Central memory CD8-positive, alpha-beta T cell (primary cell): ENCODE data around the gene CDK16.

Source experiments
- ATAC-seq: fragments of 150-1000 bp; cut with Tn5 transposase; replicated peaks from 2 replicates; pipeline ENCODE4 v1.10.0; 2022; ENCODE audit warnings: mild to moderate bottlenecking, moderate FRiP score, moderate number of reproducible peaks; ENCODE audit not compliant: poor library complexity, severe bottlenecking; ENCODE audit errors: extremely low read depth
- DNase-seq, 2 donors: peaks; one replicate each; pipeline ENCODE4 v3.0.0; 2021; ENCODE audit warnings: low spot score in 2 of 2
- H3K27ac Mint-ChIP-seq: one replicate; pipeline ENCODE4 v1.8.0; 2022; ENCODE audit warnings: low read depth, mild to moderate bottlenecking, moderate library complexity, mixed read lengths
- H3K27me3 Mint-ChIP-seq: one replicate; pipeline ENCODE4 v1.8.0; 2022; ENCODE audit warnings: mixed read lengths
- H3K36me3 Mint-ChIP-seq: one replicate; pipeline ENCODE4 v1.8.0; 2022; ENCODE audit warnings: mild to moderate bottlenecking, moderate library complexity, mixed read lengths; ENCODE audit not compliant: insufficient read depth
- H3K4me1 Mint-ChIP-seq: one replicate; pipeline ENCODE4 v1.8.0; 2022; ENCODE audit warnings: mixed read lengths
- H3K4me3 Mint-ChIP-seq: one replicate; pipeline ENCODE4 v1.8.0; 2022; ENCODE audit warnings: mild to moderate bottlenecking, moderate library complexity, mixed read lengths
- H3K9me3 Mint-ChIP-seq: one replicate; pipeline ENCODE4 v1.8.0; 2022; ENCODE audit warnings: mixed read lengths

CDK16 gene

GRCh38 chrX:47177079-47177478, 41.4 kb upstream of the CDK16 start:
- H3K27ac Mint-ChIP-seq = no peak overlapping the region
- H3K4me1 Mint-ChIP-seq = no peaks in the 10 kb centered on the region
- ATAC-seq (no peak), DNase-seq (no peak)
- H3K27me3 Mint-ChIP-seq = no peaks in the 10 kb centered on the region
- peaks cover 33% of the 10 kb centered on the region for H3K36me3 Mint-ChIP-seq
- no peak overlapping the region for H3K4me3 Mint-ChIP-seq
- H3K9me3 Mint-ChIP-seq = no peaks in the 10 kb centered on the region

GRCh38 chrX:47178337-47178736, 40.1 kb upstream of the CDK16 start:
- no peak for ATAC-seq
- no peaks in the 10 kb centered on the region for H3K4me1 Mint-ChIP-seq
- H3K27ac Mint-ChIP-seq = no peak overlapping the region
- H3K9me3 Mint-ChIP-seq = no peaks in the 10 kb centered on the region
- no peaks in the 10 kb centered on the region for H3K27me3 Mint-ChIP-seq
- no peak overlapping the region for H3K4me3 Mint-ChIP-seq
- no peak for DNase-seq
- H3K36me3 Mint-ChIP-seq = peaks cover 31% of the 10 kb centered on the region

- ATAC-seq = no peak
- H3K36me3 Mint-ChIP-seq = peaks cover 34% of the 10 kb centered on the region
- no peak overlapping the region for H3K27ac Mint-ChIP-seq
Measured at GRCh38 chrX:47179221-47179927, 39.1 kb upstream of the CDK16 start.

GRCh38 chrX:47179928-47180255, 38.6 kb upstream of the CDK16 start:
- DNase-seq (no peak), ATAC-seq (no peak)
- Mint-ChIP-seq H3K27ac (no peak overlapping the region), H3K27me3 (no peaks in the 10 kb centered on the region), H3K36me3 (peaks cover 36% of the 10 kb centered on the region), H3K4me1 (no peaks in the 10 kb centered on the region), H3K9me3 (no peaks in the 10 kb centered on the region), H3K4me3 (no peak overlapping the region)

More at GRCh38 chrX:47179221-47179927, 39.1 kb upstream of the CDK16 start:
- Mint-ChIP-seq H3K27me3 (no peaks in the 10 kb centered on the region), H3K4me1 (no peaks in the 10 kb centered on the region), H3K9me3 (no peaks in the 10 kb centered on the region), H3K4me3 (no peak overlapping the region)
- no peak for DNase-seq

GRCh38 chrX:47180346-47180745, 38.1 kb upstream of the CDK16 start:
- H3K4me1 Mint-ChIP-seq = no peaks in the 10 kb centered on the region
- no peak overlapping the region for H3K27ac Mint-ChIP-seq
- no peaks in the 10 kb centered on the region for H3K9me3 Mint-ChIP-seq
- peaks cover 37% of the 10 kb centered on the region for H3K36me3 Mint-ChIP-seq
- DNase-seq (no peak), ATAC-seq (no peak)
- H3K4me3 Mint-ChIP-seq = no peak overlapping the region
- no peaks in the 10 kb centered on the region for H3K27me3 Mint-ChIP-seq

GRCh38 chrX:47181301-47181700, 37.2 kb upstream of the CDK16 start:
- DNase-seq (no peak), ATAC-seq (no peak)
- Mint-ChIP-seq H3K27ac (no peak overlapping the region), H3K4me1 (no peaks in the 10 kb centered on the region), H3K27me3 (no peaks in the 10 kb centered on the region), H3K9me3 (no peaks in the 10 kb centered on the region), H3K36me3 (peaks cover 38% of the 10 kb centered on the region), H3K4me3 (no peak overlapping the region)

GRCh38 chrX:47182106-47182700, 36.3 kb upstream of the CDK16 start:
- Mint-ChIP-seq H3K27ac (peak overlapping the region; percentile 67), H3K4me3 (no peak overlapping the region), H3K4me1 (no peaks in the 10 kb centered on the region), H3K27me3 (no peaks in the 10 kb centered on the region), H3K9me3 (no peaks in the 10 kb centered on the region), H3K36me3 (peaks cover 30% of the 10 kb centered on the region)
- ATAC-seq = no peak
- DNase-seq = no peak

GRCh38 chrX:47184486-47184885, 34.0 kb upstream of the CDK16 start:
- H3K27me3 Mint-ChIP-seq = no peaks in the 10 kb centered on the region
- no peak overlapping the region for H3K27ac Mint-ChIP-seq
- no peak overlapping the region for H3K4me3 Mint-ChIP-seq
- ATAC-seq (no peak), DNase-seq (no peak)
- peaks cover 23% of the 10 kb centered on the region for H3K36me3 Mint-ChIP-seq
- no peaks in the 10 kb centered on the region for H3K4me1 Mint-ChIP-seq
- no peaks in the 10 kb centered on the region for H3K9me3 Mint-ChIP-seq

GRCh38 chrX:47185241-47185640, 33.2 kb upstream of the CDK16 start:
- Mint-ChIP-seq H3K4me1 (no peaks in the 10 kb centered on the region), H3K9me3 (no peaks in the 10 kb centered on the region), H3K27me3 (no peaks in the 10 kb centered on the region), H3K4me3 (no peak overlapping the region), H3K27ac (no peak overlapping the region), H3K36me3 (peaks cover 23% of the 10 kb centered on the region)
- DNase-seq = no peak
- no peak for ATAC-seq

- Mint-ChIP-seq H3K36me3 (peaks cover 19% of the 10 kb centered on the region), H3K9me3 (no peaks in the 10 kb centered on the region), H3K4me3 (no peak overlapping the region), H3K4me1 (peaks cover 8% of the 10 kb centered on the region), H3K27me3 (no peaks in the 10 kb centered on the region), H3K27ac (no peak overlapping the region)
- ATAC-seq (no peak), DNase-seq (no peak)
Measured at GRCh38 chrX:47186096-47186740, 32.3 kb upstream of the CDK16 start.

GRCh38 chrX:47187106-47187677, 31.3 kb upstream of the CDK16 start:
- Mint-ChIP-seq H3K9me3 (no peaks in the 10 kb centered on the region), H3K27ac (peak overlapping the region; percentile 85), H3K27me3 (no peaks in the 10 kb centered on the region), H3K36me3 (peaks cover 13% of the 10 kb centered on the region), H3K4me3 (no peak overlapping the region), H3K4me1 (peaks cover 8% of the 10 kb centered on the region)
- no peak for DNase-seq
- no peak for ATAC-seq

- ATAC-seq = no peak
- Mint-ChIP-seq H3K4me3 (no peak overlapping the region), H3K27ac (no peak overlapping the region)
Measured at GRCh38 chrX:47189906-47190305, 28.6 kb upstream of the CDK16 start.

More at GRCh38 chrX:47189906-47190305, 28.6 kb upstream of the CDK16 start:
- Mint-ChIP-seq H3K27me3 (no peaks in the 10 kb centered on the region), H3K4me1 (peaks cover 14% of the 10 kb centered on the region), H3K9me3 (no peaks in the 10 kb centered on the region), H3K36me3 (peaks cover 13% of the 10 kb centered on the region)
- no peak for DNase-seq
